ENCODE results near the gene RNF17. TPM values are rescaled to one million over a fixed set of nuclear protein-coding genes. Genes with fewer than 3 reads are reported as not detected.

RNF17 gene, protein sequence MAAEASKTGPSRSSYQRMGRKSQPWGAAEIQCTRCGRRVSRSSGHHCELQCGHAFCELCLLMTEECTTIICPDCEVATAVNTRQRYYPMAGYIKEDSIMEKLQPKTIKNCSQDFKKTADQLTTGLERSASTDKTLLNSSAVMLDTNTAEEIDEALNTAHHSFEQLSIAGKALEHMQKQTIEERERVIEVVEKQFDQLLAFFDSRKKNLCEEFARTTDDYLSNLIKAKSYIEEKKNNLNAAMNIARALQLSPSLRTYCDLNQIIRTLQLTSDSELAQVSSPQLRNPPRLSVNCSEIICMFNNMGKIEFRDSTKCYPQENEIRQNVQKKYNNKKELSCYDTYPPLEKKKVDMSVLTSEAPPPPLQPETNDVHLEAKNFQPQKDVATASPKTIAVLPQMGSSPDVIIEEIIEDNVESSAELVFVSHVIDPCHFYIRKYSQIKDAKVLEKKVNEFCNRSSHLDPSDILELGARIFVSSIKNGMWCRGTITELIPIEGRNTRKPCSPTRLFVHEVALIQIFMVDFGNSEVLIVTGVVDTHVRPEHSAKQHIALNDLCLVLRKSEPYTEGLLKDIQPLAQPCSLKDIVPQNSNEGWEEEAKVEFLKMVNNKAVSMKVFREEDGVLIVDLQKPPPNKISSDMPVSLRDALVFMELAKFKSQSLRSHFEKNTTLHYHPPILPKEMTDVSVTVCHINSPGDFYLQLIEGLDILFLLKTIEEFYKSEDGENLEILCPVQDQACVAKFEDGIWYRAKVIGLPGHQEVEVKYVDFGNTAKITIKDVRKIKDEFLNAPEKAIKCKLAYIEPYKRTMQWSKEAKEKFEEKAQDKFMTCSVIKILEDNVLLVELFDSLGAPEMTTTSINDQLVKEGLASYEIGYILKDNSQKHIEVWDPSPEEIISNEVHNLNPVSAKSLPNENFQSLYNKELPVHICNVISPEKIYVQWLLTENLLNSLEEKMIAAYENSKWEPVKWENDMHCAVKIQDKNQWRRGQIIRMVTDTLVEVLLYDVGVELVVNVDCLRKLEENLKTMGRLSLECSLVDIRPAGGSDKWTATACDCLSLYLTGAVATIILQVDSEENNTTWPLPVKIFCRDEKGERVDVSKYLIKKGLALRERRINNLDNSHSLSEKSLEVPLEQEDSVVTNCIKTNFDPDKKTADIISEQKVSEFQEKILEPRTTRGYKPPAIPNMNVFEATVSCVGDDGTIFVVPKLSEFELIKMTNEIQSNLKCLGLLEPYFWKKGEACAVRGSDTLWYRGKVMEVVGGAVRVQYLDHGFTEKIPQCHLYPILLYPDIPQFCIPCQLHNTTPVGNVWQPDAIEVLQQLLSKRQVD (N-terminal part only)
- not detected for total RNA-seq (2021; fragmentation: NEBNext Ultra II Directional; extraction: Animal tissue kit (Norgen Biotek cat#: 25700))
- long read RNA-seq, result 0 reads

DNA sequence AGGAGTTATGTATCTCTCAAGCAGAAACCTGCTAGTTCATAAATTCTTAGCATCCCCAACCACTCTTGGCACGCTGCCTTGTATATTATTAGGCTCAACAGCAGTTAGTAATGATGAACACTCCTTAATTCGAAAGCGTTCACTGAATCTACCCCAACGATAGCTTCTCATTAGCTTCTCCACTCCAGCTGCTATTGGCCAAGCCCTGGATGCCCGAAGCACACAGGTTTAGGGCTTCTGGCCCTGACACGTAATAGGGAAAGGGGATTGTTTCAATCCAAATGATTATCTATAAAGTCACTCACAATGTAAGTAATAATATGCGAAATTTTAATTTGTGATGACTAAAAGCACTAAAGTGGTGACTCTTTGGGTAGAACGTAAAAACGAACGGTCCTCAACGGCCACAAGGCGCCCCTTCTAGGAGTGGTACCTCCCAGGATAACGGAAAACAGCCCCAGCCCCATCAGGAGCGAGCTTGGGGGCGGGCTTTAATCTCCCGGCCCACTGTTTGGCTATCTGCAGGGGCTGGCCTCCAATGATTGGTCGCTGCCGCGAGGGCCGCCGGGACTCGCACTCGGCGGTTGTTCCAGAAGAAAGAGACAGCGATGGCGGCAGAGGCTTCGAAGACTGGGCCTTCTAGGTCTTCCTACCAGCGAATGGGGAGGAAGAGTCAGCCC lies at the start of gene RNF17:
RNF17 (plus strand) TSS at position 574 of the 680 bp plus-strand sequence; CDS start at position 609, 35 bp downstream.
- H3K4me3 Mint-ChIP-seq, result no peak within 1 kb of the TSS
- no peaks in the 10 kb centered on the region for H3K9me3 Mint-ChIP-seq
- TF ChIP-seq, protein P1, sequence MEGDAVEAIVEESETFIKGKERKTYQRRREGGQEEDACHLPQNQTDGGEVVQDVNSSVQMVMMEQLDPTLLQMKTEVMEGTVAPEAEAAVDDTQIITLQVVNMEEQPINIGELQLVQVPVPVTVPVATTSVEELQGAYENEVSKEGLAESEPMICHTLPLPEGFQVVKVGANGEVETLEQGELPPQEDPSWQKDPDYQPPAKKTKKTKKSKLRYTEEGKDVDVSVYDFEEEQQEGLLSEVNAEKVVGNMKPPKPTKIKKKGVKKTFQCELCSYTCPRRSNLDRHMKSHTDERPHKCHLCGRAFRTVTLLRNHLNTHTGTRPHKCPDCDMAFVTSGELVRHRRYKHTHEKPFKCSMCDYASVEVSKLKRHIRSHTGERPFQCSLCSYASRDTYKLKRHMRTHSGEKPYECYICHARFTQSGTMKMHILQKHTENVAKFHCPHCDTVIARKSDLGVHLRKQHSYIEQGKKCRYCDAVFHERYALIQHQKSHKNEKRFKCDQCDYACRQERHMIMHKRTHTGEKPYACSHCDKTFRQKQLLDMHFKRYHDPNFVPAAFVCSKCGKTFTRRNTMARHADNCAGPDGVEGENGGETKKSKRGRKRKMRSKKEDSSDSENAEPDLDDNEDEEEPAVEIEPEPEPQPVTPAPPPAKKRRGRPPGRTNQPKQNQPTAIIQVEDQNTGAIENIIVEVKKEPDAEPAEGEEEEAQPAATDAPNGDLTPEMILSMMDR (IDR thresholded peaks at IDR 0.05), result no peak
- H3K27ac Mint-ChIP-seq, result no peak within 1 kb of the TSS
- no peaks in the 10 kb centered on the region for H3K4me1 Mint-ChIP-seq (ENCODE audit: low read depth)
- DNase-seq, result no peak
- H3K27me3 Mint-ChIP-seq (ENCODE audit: insufficient read depth), result peaks cover 1% of the 10 kb centered on the region
- H3K36me3 Mint-ChIP-seq (ENCODE audit: low read depth), result no peaks in the 10 kb centered on the region

DNA sequence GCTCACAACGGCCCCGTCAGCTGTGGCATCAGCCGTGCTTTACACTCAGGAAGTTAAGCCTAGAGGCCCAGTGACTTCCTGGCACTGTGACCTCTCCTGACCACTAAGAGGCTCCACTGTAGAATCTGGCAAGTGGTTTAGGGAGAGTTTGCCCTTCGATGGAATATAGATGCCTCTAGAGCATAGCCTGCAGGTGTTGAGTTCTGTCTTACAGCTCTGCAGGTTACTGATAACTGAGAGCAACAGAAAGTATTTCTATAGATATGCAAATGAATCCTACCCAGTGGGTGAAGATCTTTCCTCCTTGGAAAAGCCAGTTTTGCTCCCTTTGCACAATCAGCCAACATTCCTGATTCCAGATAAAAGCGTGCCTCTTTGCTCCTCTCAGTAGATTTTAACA lies 48.0 kb upstream of the RNF17 start:
- no peak for DNase-seq
- Mint-ChIP-seq H3K4me1 (ENCODE audit: low read depth) (no peaks in the 10 kb centered on the region), H3K9me3 (no peaks in the 10 kb centered on the region), H3K27ac (no peak overlapping the region), H3K36me3 (ENCODE audit: low read depth) (no peaks in the 10 kb centered on the region), H3K4me3 (no peak overlapping the region), H3K27me3 (ENCODE audit: insufficient read depth) (peaks cover 24% of the 10 kb centered on the region)
- TF ChIP-seq, protein P1 (IDR thresholded peaks at IDR 0.05), result no peak

DNA sequence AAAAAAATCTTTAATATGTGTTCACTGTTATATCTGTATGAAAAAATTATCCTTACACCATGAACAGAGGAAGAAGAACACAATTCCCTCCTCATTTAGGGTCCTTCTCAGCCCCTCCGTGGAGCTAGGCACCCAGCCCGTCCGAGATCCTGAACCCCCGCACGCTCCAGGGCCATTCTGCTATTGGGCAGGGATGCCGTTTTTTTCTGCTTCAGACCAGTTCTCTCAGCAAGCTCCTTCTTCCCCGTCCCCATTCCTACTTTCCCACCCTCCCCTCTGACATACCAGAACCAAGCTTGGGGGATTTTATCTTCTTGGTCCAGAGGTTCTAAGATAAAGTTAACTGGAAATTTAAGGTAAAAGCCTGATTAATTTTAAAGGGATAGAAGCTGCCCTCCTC lies 47.5 kb upstream of the RNF17 start:
- Mint-ChIP-seq H3K27me3 (ENCODE audit: insufficient read depth) (peaks cover 27% of the 10 kb centered on the region), H3K27ac (no peak overlapping the region)
- no peak for DNase-seq

DNA sequence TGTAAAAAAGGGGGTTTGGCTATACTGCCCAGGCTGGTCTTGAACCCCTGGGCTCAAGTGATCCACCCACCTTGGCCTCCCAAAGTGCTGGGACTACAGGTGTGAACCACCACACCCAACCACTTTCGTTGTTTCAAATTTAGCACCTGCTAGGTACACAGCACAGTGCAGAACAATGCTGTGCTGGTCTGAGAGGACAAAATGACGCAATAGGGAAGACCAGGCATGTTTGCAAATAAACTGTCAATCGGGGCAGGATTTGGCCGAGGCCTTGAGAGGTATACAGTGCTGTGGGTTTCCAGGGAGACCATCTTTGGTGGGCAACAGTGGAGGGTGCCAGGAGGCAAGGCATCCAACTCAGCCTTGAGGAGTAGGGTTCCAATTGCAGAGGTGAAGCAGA lies 46.8 kb upstream of the RNF17 start:
- no peak for DNase-seq
- no peak overlapping the region for H3K27ac Mint-ChIP-seq
- no peaks in the 10 kb centered on the region for H3K9me3 Mint-ChIP-seq
- H3K36me3 Mint-ChIP-seq (ENCODE audit: low read depth), result no peaks in the 10 kb centered on the region
- H3K27me3 Mint-ChIP-seq (ENCODE audit: insufficient read depth), result peaks cover 28% of the 10 kb centered on the region
- TF ChIP-seq, protein P1 (IDR thresholded peaks at IDR 0.05), result no peak
- H3K4me1 Mint-ChIP-seq (ENCODE audit: low read depth), result no peaks in the 10 kb centered on the region
- no peak overlapping the region for H3K4me3 Mint-ChIP-seq

More for the DNA sequence above, 47.5 kb upstream of the RNF17 start:
- no peaks in the 10 kb centered on the region for H3K36me3 Mint-ChIP-seq (ENCODE audit: low read depth)
- no peaks in the 10 kb centered on the region for H3K4me1 Mint-ChIP-seq (ENCODE audit: low read depth)
- no peak overlapping the region for H3K4me3 Mint-ChIP-seq
- H3K9me3 Mint-ChIP-seq, result no peaks in the 10 kb centered on the region
- TF ChIP-seq, protein P1 (IDR thresholded peaks at IDR 0.05), result no peak
